Activated CD4-positive, alpha-beta T cell treated with anti-CD3 and anti-CD28 coated beads for 36 hours (primary cell): Measurements from ENCODE around the gene EXOC6B. TPM values are rescaled to one million over a fixed set of nuclear protein-coding genes. Genes with fewer than 3 reads are reported as not detected.

Experiments
- ATAC-seq: fragments of 200-7000 bp; cut with Tn5 transposase; one replicate; pipeline ENCODE4 v1.10.0; 2021; ENCODE audit warnings: mild to moderate bottlenecking, moderate library complexity
- CTCF ChIA-PET: fragments of 350-600 bp; sonication (Branson Sonifier 250); formaldehyde crosslinking; loops from one replicate; lab custom pipeline; 2021; ENCODE audit warnings: antibody characterized with exemption; lab: Charles Lee
- POLR2A ChIA-PET: fragments of 350-600 bp; sonication (Branson Sonifier 250); formaldehyde crosslinking; loops from one replicate; lab custom pipeline; 2021; ENCODE audit warnings: antibody characterized with exemption, inconsistent platforms; lab: Charles Lee
- DNase-seq: peaks from one replicate; pipeline ENCODE4 v3.0.0-alpha.2; 2020
- H3K27ac Mint-ChIP-seq: one replicate; pipeline ENCODE4 v1.8.0; 2021; ENCODE audit warnings: mixed read lengths
- H3K27me3 Mint-ChIP-seq: one replicate; pipeline ENCODE4 v1.8.0; 2021; ENCODE audit warnings: mixed read lengths
- H3K36me3 Mint-ChIP-seq: one replicate; pipeline ENCODE4 v1.8.0; 2021; ENCODE audit warnings: low read depth, mixed read lengths
- H3K4me1 Mint-ChIP-seq: one replicate; pipeline ENCODE4 v1.8.0; 2021; ENCODE audit warnings: mixed read lengths
- H3K4me3 Mint-ChIP-seq: one replicate; pipeline ENCODE4 v1.8.0; 2021; ENCODE audit warnings: mild to moderate bottlenecking, moderate library complexity, mixed read lengths
- H3K9me3 Mint-ChIP-seq: one replicate; pipeline ENCODE4 v1.8.0; 2021; ENCODE audit warnings: low read depth, mixed read lengths
- intact Hi-C, 2 experiments: fragments of 100-400 bp; cut with DNase I in 1 of 2; cut with micrococcal nuclease in 1 of 2; formaldehyde crosslinking; loops; one replicate each; pipeline versions ENCODE4 v1.14.2 to v1.15.1; 2022 to 2024; cut with DNase I, micrococcal nuclease
- total RNA-seq, 2 experiments: library from RNA; stranded (reverse); gene quantifications; one replicate each; pipeline ENCODE4 v1.2.3, GENCODE V29; 2021

EXOC6B gene
- total RNA-seq, 2 experiments from 2014 or later, result 7.0 to 9.0 TPM

DNA sequence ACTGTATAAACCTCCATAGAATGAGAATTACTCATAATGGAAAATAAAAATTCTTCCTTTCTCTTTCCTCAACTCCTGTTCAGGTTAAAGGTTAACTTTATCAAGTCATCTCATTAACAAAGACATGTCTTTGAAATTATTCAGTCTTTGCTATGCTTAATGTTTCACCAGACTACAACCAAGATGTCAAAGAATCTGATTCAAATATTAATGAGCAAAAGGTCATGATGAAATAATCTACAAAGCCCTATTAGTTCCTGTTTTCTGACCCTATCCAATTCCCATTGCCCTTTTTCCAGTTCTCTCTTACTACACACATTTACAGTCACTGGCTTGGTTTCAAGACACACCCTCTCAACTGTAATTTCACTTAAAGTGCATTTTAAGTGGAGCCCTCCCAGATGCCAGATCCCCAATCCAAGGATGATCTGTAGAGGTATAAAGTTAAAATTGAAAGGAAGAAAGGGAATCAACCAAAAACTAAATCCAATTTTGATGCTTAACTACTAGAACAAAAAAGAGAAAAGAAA lies 431.2 kb downstream of the EXOC6B start:
- Mint-ChIP-seq H3K4me3 (no peak overlapping the region), H3K36me3 (peaks cover 13% of the 10 kb centered on the region), H3K9me3 (peaks cover 11% of the 10 kb centered on the region), H3K4me1 (no peaks in the 10 kb centered on the region), H3K27me3 (no peaks in the 10 kb centered on the region), H3K27ac (no peak overlapping the region)
- no peak for DNase-seq
- intact Hi-C loops, result no loop called here
- CTCF ChIA-PET, result no interaction called here
- POLR2A ChIA-PET, result no interaction called here
- no peak for ATAC-seq

DNA sequence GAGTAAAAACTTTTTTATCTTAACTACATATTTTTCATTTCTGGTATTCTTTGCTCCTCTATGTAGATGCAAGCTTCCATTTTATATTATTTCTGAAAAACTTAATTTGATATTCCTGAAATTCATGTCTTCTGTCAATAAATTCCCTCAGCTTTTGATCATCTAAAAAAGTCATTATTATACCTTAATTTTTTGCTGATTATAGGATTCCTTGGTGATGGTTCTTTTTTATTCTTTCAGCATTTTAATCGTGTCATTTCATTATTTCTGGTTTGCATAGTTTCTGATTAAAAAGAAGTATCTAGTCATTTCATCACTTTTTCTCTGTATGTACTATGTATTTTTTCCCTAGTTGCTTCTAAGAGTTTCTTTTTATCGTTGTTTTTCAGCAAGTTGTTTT lies 436.4 kb downstream of the EXOC6B start:
- intact Hi-C loops, result no loop called here
- CTCF ChIA-PET, result no interaction called here
- no peak overlapping the region for H3K4me3 Mint-ChIP-seq

DNA sequence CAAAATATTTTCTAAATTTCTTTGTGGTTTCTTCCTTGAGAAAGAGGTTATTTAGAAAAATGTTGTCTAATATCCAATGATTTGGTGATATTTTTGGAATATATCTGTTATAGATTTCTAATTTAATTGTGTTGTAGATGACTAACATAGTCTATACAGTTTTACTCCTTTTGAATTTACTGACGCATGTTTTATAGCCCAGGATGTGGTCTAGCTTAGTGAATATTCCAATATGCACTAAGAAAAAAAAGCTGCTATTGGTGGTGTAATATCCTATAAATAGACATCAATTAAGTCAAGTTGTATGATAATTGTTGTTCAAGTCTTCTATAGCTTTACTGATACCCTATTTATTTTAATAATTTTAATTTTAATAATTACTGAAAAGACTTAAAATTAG lies 437.6 kb downstream of the EXOC6B start:
- Mint-ChIP-seq H3K36me3 (peaks cover 4% of the 10 kb centered on the region), H3K27ac (no peak overlapping the region), H3K4me3 (no peak overlapping the region), H3K4me1 (no peaks in the 10 kb centered on the region), H3K9me3 (peaks cover 20% of the 10 kb centered on the region), H3K27me3 (no peaks in the 10 kb centered on the region)
- intact Hi-C loops, result no loop called here
- ATAC-seq (no peak), DNase-seq (no peak)
- POLR2A ChIA-PET, result no interaction called here
- CTCF ChIA-PET, result no interaction called here

More for the DNA sequence above, 436.4 kb downstream of the EXOC6B start:
- Mint-ChIP-seq H3K4me1 (no peaks in the 10 kb centered on the region), H3K9me3 (peaks cover 20% of the 10 kb centered on the region), H3K36me3 (peaks cover 4% of the 10 kb centered on the region), H3K27me3 (no peaks in the 10 kb centered on the region), H3K27ac (no peak overlapping the region)
- DNase-seq (no peak), ATAC-seq (no peak)
- POLR2A ChIA-PET, result no interaction called here

DNA sequence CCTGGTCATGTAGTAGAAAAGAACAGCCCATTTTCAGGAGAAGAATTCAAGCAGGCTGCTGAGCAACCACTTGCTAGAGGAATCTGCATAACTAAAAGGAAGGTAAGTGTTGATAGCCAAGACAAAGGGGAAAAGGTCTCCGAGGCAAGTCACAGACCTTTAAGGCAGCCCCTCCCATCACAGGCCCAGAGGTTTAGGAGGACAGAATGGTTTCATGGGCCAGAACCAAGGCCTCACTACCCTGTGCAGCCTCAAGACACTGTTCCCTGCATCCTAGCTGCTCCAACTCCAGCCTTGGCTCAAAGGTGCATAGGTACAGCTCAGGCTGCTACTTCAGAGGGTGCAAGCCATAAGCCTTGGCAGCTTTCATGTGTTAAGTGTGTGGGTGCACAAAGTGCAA lies 439.5 kb downstream of the EXOC6B start:
- H3K9me3 Mint-ChIP-seq, result peaks cover 17% of the 10 kb centered on the region
- DNase-seq (no peak), ATAC-seq (no peak)
- H3K27ac Mint-ChIP-seq, result no peak overlapping the region
- intact Hi-C loops, result no loop called here
- H3K4me3 Mint-ChIP-seq, result no peak overlapping the region
- POLR2A ChIA-PET, result no interaction called here
- H3K27me3 Mint-ChIP-seq, result no peaks in the 10 kb centered on the region
- H3K36me3 Mint-ChIP-seq, result peaks cover 4% of the 10 kb centered on the region
- CTCF ChIA-PET, result no interaction called here
- H3K4me1 Mint-ChIP-seq, result no peaks in the 10 kb centered on the region

DNA sequence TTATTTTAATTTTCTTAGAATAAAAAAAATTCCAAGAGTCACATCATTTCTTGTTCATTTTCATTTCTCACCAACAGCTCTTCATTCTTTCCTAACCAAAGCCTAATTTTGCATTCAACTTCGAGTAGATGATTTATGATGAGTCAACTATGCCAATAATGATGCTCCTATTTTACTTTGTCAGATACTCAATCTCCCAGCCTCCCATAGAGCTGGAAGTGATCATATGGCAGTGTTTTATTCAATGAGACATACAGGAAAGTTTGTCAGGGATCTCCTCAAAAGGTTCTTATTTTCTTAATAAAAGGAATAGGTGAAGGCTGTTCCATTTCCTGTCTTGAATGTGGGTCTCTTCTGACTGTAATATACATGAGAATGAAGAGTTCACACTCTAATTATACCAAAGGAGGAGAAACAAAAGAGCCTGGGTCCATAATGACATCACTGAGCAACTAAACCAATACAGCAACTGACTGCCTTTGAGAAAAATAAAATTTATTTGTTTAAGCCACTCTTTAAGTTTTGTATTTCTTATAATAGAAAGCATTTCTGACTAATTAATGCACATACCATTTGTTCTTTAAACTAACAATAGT lies 447.0 kb downstream of the EXOC6B start:
- ATAC-seq, result no peak

DNA sequence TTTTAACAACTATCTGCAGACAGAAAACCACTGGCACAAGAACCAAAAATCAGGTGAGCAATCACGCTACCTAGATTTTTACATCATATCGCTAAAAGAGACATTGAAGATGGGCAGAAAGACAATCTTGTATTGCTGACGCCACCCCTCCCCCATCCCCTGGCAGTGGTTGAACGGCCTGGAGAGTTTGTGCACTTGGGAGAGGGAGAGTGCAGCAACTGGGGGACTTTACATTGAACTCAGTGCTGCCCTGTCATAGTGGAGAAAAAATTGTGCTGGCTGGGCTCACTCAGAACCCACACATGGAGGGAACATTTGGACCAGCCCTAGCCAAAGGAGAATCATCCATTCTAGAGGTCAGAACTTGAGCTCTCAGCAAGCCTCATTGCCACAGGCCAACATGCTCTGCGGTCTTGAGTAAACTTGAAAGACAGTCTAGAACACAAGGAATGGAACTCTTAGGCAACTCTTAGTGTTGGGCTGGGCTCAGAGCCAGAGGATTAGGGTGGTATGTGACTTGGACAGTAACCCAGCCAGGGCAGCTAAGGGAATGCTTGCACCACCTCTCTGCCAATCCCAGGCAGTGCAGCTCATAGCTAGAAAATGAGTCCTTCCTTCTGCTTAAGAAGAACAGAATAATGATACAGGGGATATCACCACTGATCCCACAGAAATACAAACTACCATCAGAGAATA lies 458.2 kb downstream of the EXOC6B start:
- Mint-ChIP-seq H3K27ac (no peak overlapping the region), H3K36me3 (peaks cover 20% of the 10 kb centered on the region), H3K4me1 (no peaks in the 10 kb centered on the region), H3K4me3 (no peak overlapping the region), H3K27me3 (no peaks in the 10 kb centered on the region), H3K9me3 (peaks cover 9% of the 10 kb centered on the region)
- ATAC-seq, result no peak
- ChIA-PET CTCF (no interaction called here), POLR2A (no interaction called here)
- no peak for DNase-seq
- intact Hi-C loops, result no loop called here

More for the DNA sequence above, 447.0 kb downstream of the EXOC6B start:
- Mint-ChIP-seq H3K4me3 (no peak overlapping the region), H3K4me1 (no peaks in the 10 kb centered on the region), H3K9me3 (peaks cover 4% of the 10 kb centered on the region), H3K36me3 (peaks cover 18% of the 10 kb centered on the region), H3K27ac (no peak overlapping the region), H3K27me3 (no peaks in the 10 kb centered on the region)
- intact Hi-C loops, result no loop called here
- DNase-seq, result no peak
- CTCF ChIA-PET, result no interaction called here
- POLR2A ChIA-PET, result no interaction called here

DNA sequence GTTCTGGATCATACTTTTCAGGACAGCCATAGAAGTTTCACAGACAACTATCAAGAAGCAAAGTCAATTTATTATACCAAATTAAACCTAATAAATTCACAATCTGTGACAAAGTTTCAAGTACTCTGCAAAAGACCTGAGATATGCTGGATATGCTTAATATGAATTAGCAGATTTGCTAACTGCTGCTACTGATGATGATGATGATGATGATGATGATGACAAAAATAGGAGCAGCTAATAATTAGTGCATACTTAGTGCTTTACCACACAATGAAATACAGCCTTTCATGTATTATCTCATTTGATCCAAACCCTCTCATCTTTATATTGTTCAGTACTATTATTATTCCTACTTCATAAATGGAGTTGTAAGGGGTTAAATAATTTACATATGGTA lies 462.4 kb downstream of the EXOC6B start:
- CTCF ChIA-PET, result no interaction called here
- POLR2A ChIA-PET, result no interaction called here
- intact Hi-C loops, result no loop called here
- DNase-seq (no peak), ATAC-seq (no peak)
- Mint-ChIP-seq H3K27me3 (no peaks in the 10 kb centered on the region), H3K27ac (no peak overlapping the region), H3K9me3 (no peaks in the 10 kb centered on the region), H3K36me3 (peaks cover 8% of the 10 kb centered on the region), H3K4me1 (no peaks in the 10 kb centered on the region), H3K4me3 (no peak overlapping the region)

DNA sequence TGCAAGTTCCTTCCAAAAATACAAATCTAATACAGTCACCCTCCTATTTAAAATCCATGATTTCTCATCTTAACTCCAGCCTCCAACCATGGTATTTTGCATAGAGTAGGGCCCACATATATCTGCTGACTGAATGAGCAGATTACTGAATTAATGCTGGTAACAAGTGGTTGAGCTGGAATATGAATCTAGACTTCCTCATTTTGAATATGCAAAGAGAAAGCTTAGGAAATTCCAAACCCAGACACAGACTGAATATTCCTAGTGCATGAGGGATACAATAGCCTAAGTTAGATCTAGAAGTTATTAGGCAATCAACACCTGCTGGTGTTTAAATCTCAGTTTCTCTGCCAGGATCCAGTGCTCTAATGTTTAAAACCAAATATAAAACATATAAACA lies 463.1 kb downstream of the EXOC6B start:
- intact Hi-C loops, result no loop called here
- Mint-ChIP-seq H3K9me3 (no peaks in the 10 kb centered on the region), H3K27me3 (no peaks in the 10 kb centered on the region), H3K4me1 (no peaks in the 10 kb centered on the region), H3K27ac (no peak overlapping the region), H3K36me3 (peaks cover 8% of the 10 kb centered on the region), H3K4me3 (no peak overlapping the region)
- CTCF ChIA-PET, result no interaction called here
- DNase-seq (no peak), ATAC-seq (no peak)
- POLR2A ChIA-PET, result no interaction called here

DNA sequence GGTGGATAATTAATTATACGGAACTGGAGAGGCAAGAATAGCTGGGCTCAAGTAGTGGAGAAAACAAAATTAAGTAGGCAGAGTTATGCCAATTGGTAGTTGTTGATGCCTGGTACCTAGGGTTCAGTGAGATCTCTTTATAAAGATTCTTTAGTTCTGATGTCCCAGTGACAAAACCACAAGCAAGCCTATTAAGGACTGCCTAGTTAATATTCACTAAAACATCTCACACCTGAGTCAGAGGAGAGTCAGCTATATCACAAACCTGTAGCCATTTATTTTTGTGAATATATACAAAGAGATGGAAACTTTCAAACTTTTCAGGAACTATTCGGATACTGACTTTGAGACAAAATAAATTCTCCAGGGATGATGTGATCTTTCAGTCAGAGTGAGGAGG lies 464.3 kb downstream of the EXOC6B start:
- H3K27ac Mint-ChIP-seq, result no peak overlapping the region
- no peaks in the 10 kb centered on the region for H3K27me3 Mint-ChIP-seq
- intact Hi-C loops, result no loop called here
- H3K4me1 Mint-ChIP-seq, result no peaks in the 10 kb centered on the region
- H3K9me3 Mint-ChIP-seq, result no peaks in the 10 kb centered on the region
- CTCF ChIA-PET, result no interaction called here
- ATAC-seq (no peak), DNase-seq (no peak)
- POLR2A ChIA-PET, result no interaction called here
- no peak overlapping the region for H3K4me3 Mint-ChIP-seq
- peaks cover 8% of the 10 kb centered on the region for H3K36me3 Mint-ChIP-seq

DNA sequence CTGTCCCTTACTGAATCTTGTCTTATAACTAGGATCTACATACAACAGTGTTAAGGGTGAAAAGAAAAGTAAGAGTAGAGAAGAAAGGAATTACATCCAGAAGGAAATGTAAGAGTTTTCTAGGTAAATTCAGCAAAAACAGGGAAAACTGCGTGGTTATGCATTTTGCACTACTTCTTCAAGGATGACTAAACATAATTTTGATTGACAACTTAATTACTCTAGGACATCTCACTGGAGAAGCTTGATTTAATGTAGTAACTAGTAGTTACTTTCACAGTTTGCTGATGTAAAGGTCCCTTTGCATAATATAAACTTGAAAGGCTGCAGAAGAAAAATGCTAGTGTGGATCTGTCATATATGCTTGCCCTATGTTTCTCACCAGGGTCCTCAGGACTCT lies 464.8 kb downstream of the EXOC6B start:
- no peak overlapping the region for H3K27ac Mint-ChIP-seq
- intact Hi-C loops, result no loop called here

DNA sequence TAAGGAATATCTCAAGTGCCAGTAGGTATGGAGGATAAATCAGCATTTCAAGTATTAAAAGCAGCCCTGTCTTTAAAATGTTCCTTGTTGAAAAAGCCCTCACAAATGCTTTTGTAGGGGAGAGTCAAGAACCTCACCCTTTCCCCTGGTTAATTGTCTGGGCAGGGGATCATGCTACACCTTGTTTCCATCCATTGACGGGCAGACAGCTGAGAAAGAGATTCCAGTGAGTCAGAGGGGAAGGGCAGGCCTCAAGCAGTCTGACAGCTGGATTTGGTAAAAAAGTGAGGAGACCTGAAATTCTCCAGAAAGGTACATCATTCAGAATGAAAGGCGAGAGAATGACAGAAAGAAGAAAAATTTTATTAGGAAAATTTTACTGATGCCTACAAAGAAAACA lies 475.0 kb downstream of the EXOC6B start:
- peaks cover 11% of the 10 kb centered on the region for H3K36me3 Mint-ChIP-seq
- intact Hi-C loops, result no loop called here
- H3K27ac Mint-ChIP-seq, result no peak overlapping the region
- no peaks in the 10 kb centered on the region for H3K4me1 Mint-ChIP-seq
- ChIA-PET POLR2A (no interaction called here), CTCF (no interaction called here)
- H3K4me3 Mint-ChIP-seq, result no peak overlapping the region
- peaks cover 2% of the 10 kb centered on the region for H3K9me3 Mint-ChIP-seq
- ATAC-seq, result no peak
- DNase-seq, result no peak
- H3K27me3 Mint-ChIP-seq, result no peaks in the 10 kb centered on the region

More for the DNA sequence above, 464.8 kb downstream of the EXOC6B start:
- no peak for ATAC-seq
- Mint-ChIP-seq H3K36me3 (peaks cover 8% of the 10 kb centered on the region), H3K4me3 (no peak overlapping the region), H3K4me1 (no peaks in the 10 kb centered on the region), H3K9me3 (no peaks in the 10 kb centered on the region), H3K27me3 (no peaks in the 10 kb centered on the region)
- ChIA-PET CTCF (no interaction called here), POLR2A (no interaction called here)
- DNase-seq, result no peak

DNA sequence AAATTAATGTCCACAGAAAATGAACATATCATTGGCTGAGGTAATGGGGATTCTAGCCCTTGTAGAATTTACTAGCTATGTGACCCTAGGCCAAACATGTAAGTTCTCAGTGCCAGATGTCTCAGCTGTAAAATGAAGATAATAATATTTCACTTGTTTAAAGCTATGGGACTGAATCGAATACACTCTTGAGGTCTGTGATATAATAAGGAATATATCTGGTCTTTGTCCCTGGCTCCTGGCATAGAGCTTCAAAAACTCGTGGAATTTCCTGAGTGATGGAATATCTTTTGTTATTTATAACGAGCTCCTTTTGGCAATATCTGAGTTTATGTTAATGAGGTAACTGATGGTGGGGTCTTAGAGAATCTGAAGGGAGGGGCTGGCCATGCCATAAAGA lies 476.8 kb downstream of the EXOC6B start:
- Mint-ChIP-seq H3K36me3 (peaks cover 16% of the 10 kb centered on the region), H3K4me3 (no peak overlapping the region), H3K27ac (no peak overlapping the region), H3K9me3 (peaks cover 8% of the 10 kb centered on the region), H3K27me3 (no peaks in the 10 kb centered on the region), H3K4me1 (no peaks in the 10 kb centered on the region)
- intact Hi-C loops, result no loop called here
- ATAC-seq, result no peak
- POLR2A ChIA-PET, result no interaction called here
- DNase-seq, result no peak
- CTCF ChIA-PET, result interaction anchor here (0.5 to 1.0 kb wide), 2 partner anchors 9 to 425 kb away, joined by 3 read pairs; no protein-coding TSS in a partner anchor
